GM20000 (cell line): ENCODE data around the gene CHST11.
A peak's percentile ranks its signal among the peaks of the same experiment; 100 is the strongest.

Experiments
- DNase-seq: peaks from one replicate; pipeline ENCODE4 v3.0.0; 2012; ENCODE audit warnings: low spot score
- CTCF ChIP-seq: IDR thresholded peaks from 2 replicates; pipeline ENCODE4 v1.5.1; 2012; ENCODE audit warnings: mild to moderate bottlenecking, control low read depth; ENCODE audit errors: extremely low read depth, missing control alignments

Gene CHST11

GRCh38 chr12:104669851-104670337 lies 213.1 kb downstream of the CHST11 start:
- TF ChIP-seq CTCF = no peak
- DNase-seq = peak; percentile 55

- no peak for TF ChIP-seq CTCF
- no peak for DNase-seq
Observed at GRCh38 chr12:104670439-104671408, 214.0 kb downstream of the CHST11 start.

- no peak for TF ChIP-seq CTCF
- DNase-seq = peak; percentile 74
Observed at GRCh38 chr12:104671409-104672095, 214.8 kb downstream of the CHST11 start.

- no peak for DNase-seq
- TF ChIP-seq CTCF = no peak
Observed at GRCh38 chr12:104672096-104672445, 215.3 kb downstream of the CHST11 start.

GRCh38 chr12:104672501-104673265 lies 215.9 kb downstream of the CHST11 start:
- no peak for TF ChIP-seq CTCF
- no peak for DNase-seq

- no peak for TF ChIP-seq CTCF
- DNase-seq = no peak
Observed at GRCh38 chr12:104673294-104673693, 216.5 kb downstream of the CHST11 start.
